ENCODE data around the gene R3HDM2. TPM values are rescaled to one million over a fixed set of nuclear protein-coding genes. Genes with fewer than 3 reads are reported as not detected.
"Not testable (repeated sequence)": the region's sequence is repeated elsewhere in the genome, so short reads cannot be mapped to it uniquely, and the experiment has no call there.

The R3HDM2 gene
- total RNA-seq, 1 donor from 2014 or later, result 5.6 TPM

DNA sequence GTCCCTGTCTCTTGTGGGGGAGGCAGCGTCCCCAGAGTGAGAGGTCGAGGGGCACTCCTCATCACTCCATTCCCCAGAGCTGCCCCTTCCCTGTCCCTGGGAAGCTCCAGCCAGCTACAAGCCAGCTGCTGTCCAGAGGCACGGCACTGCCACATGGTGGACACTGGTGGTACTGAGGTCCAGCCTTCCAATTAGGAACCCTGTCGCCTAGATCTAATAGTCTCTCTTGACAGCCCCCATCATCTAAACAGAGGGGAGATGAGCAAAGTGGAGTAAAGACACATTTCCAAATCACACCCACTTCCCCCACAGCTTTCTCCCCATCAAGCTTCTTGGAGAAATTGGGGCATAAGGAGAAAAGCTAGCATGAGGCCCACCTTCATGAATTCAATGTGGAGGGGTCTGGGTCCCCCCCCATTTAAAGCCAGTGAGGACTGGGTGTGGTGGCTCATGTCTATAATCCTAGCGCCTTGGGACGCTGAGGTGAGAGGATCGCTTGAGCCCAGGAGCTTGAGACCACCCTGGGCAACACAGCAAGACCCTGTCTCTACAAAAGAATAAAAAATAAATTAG lies 22.2 kb upstream of the R3HDM2 start:
- peak; percentile 84 to 85 for DNase-seq (ENCODE audit: low read depth in 2 of 2)

DNA sequence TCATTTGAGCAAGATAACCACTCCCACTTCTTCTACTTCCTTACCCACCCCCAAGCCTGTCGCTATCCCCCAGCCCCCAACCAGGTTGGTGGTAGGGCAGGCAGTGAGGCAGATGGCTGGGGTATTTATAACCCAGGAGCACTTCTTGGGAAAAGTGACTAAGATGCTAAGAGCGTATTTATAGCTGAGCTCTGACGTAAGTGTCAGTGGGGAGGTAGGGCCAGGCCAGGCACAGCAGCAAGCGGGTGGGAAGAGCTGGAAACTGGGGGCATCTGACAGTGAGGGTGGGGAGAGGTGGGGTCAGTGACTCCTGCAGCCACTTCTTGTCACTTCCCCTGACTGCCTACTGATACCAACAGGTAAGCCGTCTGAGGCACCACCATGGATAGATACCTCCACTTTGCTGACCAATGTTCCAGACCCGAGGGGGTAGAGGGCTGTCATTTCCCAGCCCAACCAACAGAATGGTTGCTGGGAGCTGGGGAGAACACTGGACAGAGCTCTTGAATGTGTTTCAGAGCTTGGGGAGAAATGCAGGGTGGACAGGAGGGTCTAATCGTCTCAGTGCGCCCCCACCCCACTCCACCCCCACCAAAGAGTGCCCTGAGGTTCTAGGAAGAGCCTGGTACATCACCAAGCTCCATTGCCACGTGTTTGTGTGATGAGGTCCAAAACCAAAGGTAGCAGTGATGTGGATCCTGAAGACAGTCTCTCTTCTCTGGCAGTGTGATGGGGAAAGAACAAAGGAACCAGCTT lies 21.5 kb upstream of the R3HDM2 start:
- DNase-seq (ENCODE audit: low read depth in 2 of 2), result peak in 1 of 2 donors; percentile 87

DNA sequence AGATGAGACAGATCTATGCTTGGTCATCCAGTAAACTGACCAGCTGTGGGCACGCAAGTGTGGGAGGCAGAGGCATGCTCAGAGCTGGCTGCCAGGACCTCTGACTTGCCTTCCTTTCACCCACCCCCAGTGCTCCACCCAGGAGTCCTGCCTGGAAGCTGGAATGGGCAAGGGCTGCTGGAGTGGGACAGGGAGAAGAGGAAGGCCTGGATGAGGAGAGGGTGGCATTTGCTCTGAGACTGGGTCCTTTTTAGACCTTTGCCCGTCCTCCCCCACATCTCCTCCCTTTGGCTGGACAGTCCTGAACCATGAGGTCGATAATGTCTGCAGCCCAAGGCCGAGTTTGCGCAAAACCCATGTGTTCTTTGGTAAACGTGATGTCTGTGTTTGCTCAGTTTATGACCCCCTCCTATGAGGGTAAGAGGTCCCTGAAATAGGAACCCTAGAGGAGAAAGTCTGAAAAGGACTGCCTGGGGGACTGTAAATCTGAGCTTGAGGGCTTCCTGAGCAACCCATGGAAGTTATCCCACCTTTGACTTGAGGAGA lies 20.5 kb upstream of the R3HDM2 start:
- no peak for DNase-seq (ENCODE audit: low read depth in 2 of 2)

DNA sequence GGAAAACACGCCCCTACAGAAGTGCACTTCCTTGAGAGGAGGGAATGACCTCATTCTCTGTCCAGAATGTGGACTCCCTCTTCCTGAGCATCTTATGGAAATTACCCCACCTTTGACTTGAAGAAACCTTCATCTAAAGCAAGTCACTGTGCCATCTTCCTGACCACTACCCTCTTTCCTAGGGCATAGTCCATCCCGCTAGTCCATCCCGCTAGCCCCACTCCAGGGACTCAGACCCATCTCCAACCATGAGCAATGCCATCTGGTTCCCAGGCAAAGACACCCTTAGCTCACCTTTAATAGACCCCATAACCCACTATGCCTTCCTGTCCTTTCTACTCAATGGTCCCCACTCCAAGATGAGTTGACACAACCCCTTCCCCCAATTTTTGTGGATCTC lies 19.2 kb upstream of the R3HDM2 start:
- no peak for DNase-seq (ENCODE audit: low read depth in 2 of 2)

DNA sequence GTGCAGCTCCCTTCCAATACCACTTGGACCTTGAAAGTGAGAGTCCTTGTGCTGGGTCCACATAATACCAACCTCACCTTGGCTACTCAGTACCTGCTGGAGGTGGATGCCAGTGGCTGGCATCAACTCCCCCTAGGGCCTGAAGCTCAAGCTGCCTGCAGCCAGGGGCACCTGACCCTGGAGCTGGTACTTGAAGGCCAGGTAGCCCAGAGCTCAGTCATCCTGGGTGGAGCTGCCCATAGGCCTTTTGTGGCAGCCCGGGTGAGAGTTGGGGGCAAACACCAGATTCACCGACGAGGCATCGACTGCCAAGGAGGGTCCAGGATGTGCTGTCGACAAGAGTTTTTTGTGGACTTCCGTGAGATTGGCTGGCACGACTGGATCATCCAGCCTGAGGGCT lies 18.5 kb upstream of the R3HDM2 start:
- DNase-seq (ENCODE audit: low read depth in 2 of 2), result no peak

DNA sequence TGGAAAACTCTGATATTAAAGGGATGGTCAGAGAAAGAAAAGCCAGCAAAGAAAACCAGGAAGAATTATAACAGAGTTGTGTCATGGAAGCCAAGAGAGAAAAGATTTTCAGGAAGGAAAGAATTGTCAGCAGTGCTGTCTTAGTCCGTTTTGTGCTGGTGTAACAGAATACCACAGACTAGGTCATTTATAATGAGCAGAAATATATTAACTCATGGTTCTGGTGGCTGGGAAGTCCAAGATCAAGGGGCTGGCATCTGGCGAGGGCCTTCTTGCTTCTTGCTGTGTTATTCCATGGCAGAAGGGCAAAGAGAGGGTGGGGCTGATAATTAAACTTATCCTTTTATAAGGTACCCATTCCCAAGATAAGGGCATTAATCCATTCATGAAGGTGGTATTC lies 17.8 kb upstream of the R3HDM2 start:
- DNase-seq (ENCODE audit: low read depth in 2 of 2), result no peak

DNA sequence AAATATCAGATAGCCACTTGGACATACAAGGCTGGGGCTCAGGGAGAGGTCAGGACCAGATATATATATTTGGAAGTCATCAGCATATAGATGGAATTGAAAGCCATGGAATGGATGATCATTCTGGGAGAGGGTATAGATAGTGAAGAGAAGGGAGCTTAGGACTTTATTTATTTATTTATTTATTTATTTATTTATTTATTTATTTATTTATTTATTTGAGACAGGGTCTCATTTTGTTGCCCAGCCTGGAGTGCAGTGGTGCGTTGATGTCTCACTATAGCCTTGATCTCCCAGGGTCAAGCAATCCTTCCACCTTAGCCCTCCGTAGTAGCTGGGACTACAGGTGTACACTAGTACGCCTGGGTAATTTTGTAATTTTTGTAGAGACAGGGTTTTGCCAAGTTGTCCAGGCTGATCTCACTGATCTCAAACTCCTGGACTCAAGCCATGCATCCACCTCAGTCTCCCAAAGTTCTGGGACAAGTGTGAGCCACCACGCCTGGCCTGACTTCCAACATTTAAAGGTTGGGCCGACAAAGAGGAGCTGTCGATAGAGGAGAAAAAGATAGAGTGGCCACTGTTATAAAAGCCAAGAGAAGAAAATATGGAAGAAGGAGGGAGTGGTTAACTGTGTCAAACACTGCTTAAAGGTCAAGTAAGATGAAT lies 15.6 kb upstream of the R3HDM2 start:
- DNase-seq (ENCODE audit: low read depth in 2 of 2), result no peak

DNA sequence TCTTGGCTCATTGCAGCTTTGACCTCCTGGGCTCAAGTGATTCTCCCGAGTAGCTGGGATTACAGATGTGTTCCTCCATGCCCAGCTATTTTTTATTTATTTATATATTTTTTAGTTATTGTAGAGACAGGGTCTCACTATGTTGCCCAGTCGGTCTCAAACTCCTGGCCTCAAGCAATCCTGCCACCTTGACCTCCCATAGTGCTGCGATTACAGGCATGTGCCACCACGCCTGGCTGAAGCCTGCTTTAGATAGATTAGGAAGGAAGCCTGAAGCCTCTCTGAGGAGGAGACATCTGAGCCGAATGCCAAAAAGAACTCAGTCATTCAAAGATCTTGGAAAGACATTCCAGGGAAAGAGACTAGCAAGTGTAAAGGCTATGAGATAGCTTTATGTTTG lies 13.9 kb upstream of the R3HDM2 start:
- no peak for DNase-seq (ENCODE audit: low read depth in 2 of 2)

DNA sequence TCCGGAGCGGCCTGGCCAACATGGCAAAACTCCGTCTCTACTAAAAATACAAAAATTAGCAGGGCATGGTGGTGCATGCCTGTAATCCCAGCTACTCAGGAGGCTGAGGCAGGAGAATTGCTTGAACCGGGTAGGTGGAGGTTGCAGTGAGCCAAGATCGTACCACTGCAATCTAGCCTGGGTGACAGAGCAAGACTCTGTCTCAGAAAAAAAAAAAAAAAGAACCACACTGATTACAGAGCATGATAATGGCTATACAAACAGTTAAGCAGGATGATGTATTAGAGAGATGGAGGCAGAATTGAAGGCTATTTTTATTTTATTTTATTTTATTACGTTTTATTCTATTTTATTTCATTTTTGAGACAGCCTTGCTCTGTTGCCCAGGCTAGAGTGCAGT lies 13.5 kb upstream of the R3HDM2 start:
- not testable (repeated sequence) for DNase-seq (ENCODE audit: low read depth in 2 of 2)

DNA sequence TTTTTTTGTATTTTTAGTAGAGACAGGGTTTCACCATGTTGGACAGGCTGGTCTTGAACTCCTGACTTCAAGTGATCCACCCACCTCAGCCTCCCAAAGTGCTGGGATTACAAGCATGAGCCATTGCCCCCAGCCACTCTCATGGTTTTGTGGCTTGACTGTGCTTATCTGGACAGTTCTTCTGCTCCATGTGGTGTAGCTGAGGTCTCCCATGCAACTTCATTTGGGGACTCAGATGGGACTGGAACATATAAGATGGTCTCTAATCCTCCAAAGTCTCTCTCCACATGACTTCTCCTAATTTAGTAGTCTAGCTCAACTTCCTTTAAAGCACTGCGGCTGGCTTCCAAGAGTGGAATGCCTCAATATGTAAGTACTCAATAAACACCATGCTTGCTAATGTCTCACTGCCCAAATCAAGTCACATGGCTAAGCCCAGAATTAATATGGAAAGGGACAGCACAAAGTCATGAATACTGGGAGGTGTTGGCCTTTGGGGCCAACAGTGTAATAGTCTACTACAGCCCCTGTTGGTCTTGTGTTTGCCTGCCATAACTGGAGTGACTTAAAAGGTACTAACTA lies 11.1 kb upstream of the R3HDM2 start:
- no peak for DNase-seq (ENCODE audit: low read depth in 2 of 2)

DNA sequence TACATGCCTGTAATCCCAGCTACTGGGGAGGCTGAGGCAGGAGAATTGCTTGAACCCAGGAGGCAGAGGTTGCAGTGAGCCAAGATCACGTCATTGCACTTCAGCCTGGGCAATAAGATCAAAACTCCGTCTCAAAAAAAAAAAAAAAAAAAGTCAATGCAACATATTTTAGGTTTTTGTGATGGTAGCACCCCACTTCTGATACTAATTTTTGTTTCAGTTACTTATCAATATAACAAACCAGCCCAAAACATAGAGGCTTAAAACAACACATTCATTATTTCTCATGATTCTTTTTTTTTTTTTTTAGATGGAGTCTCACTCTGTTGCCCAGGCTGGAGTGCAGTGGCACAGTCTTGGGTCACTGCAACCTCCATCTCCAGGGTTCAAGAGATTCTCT lies 10.6 kb upstream of the R3HDM2 start:
- DNase-seq (ENCODE audit: low read depth in 2 of 2), result not testable (repeated sequence)

DNA sequence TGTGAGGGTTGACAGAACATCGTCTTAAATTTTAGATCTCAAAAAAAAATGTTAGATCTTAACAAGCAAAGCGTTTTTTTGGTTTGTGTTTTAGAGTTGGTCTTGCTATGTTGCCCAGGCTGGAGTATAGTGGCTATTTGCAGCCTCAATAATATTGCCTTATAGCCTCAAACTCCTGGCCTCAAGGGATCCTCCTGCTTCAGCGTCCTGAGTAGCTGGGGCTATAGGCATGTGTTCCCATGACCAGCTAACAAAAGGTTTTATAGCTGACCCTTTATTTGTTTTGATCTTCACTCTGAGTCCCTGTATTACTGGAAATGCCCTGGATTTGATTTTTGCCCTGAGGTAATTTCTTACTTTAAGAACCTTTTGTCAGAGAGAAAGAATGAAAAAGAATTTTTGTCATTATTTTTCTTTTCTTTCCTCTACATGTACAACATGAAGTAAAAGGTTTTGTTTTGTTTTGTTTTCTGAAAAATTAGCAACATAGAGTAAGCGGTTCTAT lies 9.0 kb upstream of the R3HDM2 start:
- no peak for DNase-seq (ENCODE audit: low read depth in 2 of 2)

DNA sequence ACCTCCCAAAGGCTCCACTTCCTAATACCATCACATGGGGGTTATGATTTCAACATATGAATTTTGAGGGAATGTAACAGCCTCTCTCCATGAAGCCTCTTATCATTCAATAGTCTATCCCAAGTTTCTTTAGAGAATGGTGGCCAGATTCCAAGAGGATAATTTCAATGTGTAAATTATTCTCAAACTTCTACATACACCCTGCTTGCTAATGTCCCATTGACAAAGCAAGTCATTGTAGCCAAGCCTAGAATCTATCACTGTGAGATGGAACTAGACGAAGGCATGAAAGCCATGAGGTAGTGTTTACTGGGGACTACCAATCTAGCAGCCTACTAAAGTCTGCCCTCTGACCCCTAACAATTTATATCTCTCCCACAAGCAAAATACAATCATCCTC lies 7.6 kb upstream of the R3HDM2 start:
- no peak for DNase-seq (ENCODE audit: low read depth in 2 of 2)

DNA sequence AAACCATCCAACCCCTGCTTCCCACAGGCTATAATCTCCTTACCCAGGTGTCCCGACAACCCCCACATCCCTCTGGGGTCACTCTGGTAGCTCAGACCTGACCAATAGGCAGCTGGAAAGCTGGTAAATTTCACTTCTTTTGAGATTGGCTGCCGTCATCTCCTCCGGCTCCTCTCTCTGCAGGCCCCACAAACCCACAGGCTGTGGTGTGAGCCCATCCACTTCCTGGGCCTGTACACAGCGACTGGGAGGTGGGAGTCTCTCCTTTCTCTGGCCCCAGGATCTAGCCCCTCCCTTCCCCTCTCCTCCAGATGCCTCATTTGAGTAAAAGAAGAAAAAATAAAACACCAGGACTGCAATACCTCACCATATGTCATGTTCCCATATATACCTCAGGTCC lies 4.5 kb upstream of the R3HDM2 start:
- DNase-seq (ENCODE audit: low read depth in 2 of 2), result no peak

DNA sequence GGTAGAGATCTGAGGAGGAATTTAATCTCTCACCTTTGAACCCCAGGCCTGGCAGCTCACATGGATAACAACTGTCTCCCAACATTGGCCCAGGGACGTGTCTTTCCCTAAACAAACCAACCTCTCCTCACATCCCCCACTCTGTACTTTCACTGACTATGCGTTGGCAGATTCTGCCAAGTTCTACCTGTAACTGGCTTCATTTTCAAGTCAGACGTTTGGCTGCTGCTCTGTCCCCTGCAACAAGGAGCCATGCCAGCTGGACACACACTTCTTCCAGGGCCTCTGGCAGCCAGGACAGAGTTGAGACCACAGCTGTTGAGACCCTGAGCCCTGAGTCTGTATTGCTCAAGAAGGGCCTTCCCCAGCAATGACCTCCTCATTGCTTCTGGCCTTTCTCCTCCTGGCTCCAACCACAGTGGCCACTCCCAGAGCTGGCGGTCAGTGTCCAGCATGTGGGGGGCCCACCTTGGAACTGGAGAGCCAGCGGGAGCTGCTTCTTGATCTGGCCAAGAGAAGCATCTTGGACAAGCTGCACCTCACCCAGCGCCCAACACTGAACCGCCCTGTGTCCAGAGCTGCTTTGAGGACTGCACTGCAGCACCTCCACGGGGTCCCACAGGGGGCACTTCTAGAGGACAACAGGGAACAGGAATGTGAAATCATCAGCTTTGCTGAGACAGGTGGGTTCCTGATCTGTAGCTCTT lies 3.8 kb upstream of the R3HDM2 start, which contains the start of gene INHBC:
TSS of gene INHBC (plus strand) at position 268 of the 707 bp plus-strand sequence. CDS start at position 371, 103 bp downstream.
- no peak for DNase-seq (ENCODE audit: low read depth in 2 of 2)

DNA sequence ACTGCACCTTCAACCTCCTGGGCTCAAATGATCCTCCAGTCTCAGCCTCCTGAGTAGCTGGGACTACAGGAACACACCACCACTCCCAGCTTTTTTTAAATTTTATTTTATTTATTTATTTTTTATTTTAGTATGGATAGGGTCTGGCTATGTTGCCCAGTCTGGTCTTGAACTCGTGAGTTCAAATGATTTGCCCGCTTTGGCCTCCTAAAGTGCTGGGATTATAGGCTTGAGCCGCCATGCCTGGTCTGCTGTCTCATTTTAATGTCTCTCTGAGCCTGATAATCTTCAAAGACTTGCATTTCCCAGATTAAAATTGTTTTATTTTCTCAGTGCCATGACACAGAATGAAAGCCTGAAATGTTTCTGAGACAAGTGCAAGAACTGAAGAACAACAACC lies 2.5 kb upstream of the R3HDM2 start:
- DNase-seq (ENCODE audit: low read depth in 2 of 2), result no peak

DNA sequence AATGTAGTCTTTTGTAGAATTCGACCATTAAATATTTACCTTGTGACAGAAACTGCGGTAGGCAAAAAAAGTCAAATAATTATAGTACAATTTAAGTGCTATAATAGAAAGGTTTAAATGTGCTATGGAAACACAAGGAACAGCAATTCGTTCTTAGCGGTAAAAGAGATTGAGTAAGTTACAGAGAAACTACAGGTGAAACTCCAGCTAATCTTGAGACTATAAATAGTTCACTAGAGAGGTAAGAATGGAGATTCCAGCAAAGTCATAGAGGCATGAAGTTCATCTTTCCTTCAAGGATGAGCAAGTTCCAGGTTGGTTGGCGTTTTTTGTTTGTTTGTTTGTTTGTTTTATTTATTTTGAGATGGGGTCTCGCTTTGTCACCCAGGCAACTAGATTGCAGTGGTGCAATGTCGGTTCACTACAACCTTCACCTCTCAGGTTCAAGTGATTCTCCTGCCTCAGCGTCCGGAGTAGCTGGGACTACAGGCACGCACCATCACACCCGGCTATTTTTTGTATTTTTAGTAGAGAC lies 878 bp upstream of the R3HDM2 start:
- DNase-seq (ENCODE audit: low read depth in 2 of 2), result no peak

DNA sequence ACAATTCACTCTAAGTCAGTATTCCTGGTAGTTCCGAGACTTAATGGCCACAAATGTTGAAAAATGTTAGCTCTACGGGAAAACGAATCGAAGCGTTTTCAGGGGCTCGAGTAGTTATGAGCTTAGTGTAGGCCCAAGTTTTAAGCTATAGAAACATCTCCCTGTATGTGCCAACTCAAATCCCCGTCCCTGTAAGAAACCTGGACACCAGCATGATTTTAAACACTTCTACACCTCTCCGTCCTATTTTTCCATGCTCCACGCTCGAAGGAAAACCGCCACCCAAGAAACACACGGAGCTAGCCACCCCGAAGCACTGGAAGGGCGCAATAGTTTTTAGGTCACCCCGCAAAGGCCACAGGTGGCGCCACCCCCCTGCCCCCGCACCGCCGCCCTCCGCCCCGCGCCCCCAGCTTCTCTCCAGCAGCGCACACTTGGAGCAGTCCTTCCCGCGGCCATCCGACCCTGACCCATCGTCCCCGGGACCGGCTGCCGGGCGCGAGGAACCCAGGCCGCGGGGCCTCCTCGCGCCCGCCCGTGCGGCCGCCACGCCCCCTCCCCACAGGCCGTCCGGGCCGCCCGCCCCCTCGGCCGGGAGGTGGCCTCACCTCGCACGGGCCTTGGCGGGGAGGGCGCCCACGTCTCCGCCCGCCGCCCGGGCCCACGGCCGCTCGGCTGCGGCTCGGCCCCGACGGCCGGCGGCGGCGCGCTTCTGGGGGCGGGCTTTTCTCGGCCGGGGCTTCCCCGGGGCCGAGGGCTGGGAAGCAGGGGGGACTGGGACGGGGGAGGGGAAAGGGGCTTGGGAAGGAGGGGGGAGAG lies 522 bp downstream of the R3HDM2 start:
- DNase-seq (ENCODE audit: low read depth in 2 of 2), result peak; percentile 43 to 48

DNA sequence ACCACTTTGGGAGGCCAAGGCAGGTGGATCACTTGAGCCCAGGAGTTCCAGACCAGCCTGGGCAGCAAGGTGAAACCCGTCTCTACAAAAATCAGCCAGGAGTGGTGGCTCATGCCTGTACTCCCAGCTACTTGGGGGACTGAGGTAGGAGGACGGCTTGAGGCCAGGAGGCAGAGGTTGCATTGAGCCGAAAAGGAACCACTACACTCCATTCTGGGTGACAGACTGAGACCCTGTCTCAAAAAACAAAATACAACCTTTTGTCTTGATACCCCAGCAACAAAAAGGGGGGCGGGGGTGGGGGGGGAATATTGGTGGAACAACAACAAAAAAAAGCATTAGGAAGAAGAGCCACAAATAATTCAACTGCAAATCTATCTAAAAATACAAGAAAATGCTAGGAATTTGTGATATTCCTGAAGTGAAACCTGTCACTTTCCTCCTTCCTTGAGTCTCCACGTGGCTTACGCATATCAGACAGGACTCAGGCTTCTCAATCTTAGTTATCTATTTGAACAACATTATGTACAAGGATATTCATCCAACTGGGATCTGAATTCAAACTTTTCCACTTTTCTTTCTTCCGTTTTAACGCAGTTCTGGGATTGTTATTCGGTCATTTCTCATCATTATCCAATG lies 1.3 kb downstream of the R3HDM2 start:
- peak in 1 of 2 donors; percentile 38 for DNase-seq (ENCODE audit: low read depth in 2 of 2)

DNA sequence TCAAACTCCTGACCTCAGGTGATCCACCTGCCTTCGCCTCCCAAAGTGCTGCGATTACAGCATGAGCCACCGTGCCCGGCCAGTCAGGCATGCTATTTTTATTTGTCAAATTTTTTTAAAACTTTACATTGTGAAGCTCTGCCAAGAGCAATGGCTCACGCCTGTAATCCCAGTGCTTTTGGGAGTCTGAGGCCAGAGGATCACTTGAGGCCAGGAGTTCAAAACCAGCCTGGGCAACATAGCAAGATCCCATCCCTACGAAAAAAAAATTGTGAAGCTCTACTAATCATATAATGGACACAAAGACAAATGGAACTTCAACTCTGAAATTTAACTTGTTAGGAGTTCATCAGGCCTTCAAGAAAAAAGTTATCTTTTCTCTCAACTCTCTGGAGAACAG lies 1.9 kb downstream of the R3HDM2 start:
- DNase-seq (ENCODE audit: low read depth in 2 of 2), result no peak

All from lung microvascular endothelial cell (primary cell).